Breast epithelium (tissue), 3 donors: ENCODE results near the gene TARM1.

Source experiments
- CTCF ChIP-seq, 3 donors: fragments of 450-650 bp; IDR thresholded peaks; one replicate each; pipeline ENCODE4 v1.5.1; 2016 to 2017; ENCODE audit warnings: antibody characterized with exemption in 3 of 3, mild to moderate bottlenecking in 3 of 3, moderate library complexity in 3 of 3
- POLR2A ChIP-seq: fragments of 450-650 bp; IDR thresholded peaks from one replicate; pipeline ENCODE4 v1.6.1; 2016; ENCODE audit warnings: antibody characterized with exemption, mild to moderate bottlenecking, moderate library complexity

GRCh38 chr19:54045771-54046170 lies 35.4 kb downstream of the TARM1 start:
- TF ChIP-seq POLR2A = no peak
- no peak for TF ChIP-seq CTCF (IDR thresholded peaks at IDR 0.05)
